HCT116 (cell line): ENCODE data around the gene XYLT2. TPM values are rescaled to one million over a fixed set of nuclear protein-coding genes. Genes with fewer than 3 reads are reported as not detected.
"Not testable (repeated sequence)": the region's sequence is repeated elsewhere in the genome, so short reads cannot be mapped to it uniquely, and the experiment has no call there.

Source experiments
- ATAC-seq: fragments of 200-7000 bp; cut with Tn5 transposase; 2 replicates; pipeline ENCODE4 v1.9.1; 2020; ENCODE audit warnings: mild to moderate bottlenecking, moderate library complexity
- BruUV-seq: library from RNA; stranded (reverse); fragments of 400-500 nt; replicated peaks from 2 replicates; lab custom pipeline; 2021; lab: Mats Ljungman, UMichigan
- CTCF ChIA-PET: fragments of 300-600 bp; sonication (Branson Sonifier 250); formaldehyde crosslinking; loops from one replicate; lab custom pipeline; 2021; ENCODE audit warnings: antibody characterized with exemption; lab: Charles Lee
- POLR2A ChIA-PET: fragments of 300-600, 350-600 bp; sonication (Branson Sonifier 250); formaldehyde crosslinking; loops from one replicate; lab custom pipeline; 2021; ENCODE audit warnings: antibody characterized with exemption; lab: Charles Lee
- RAD21 ChIA-PET, 2 experiments: fragments of 300-600 bp; sonication (Branson Sonifier 250); formaldehyde crosslinking; loops; one replicate each; lab custom pipeline; 2023; ENCODE audit warnings: low total read pairs in 2 of 2; ENCODE audit not compliant: uncharacterized antibody in 2 of 2, unreplicated experiment in 2 of 2, low non-redundant PET in 1 of 2; lab: Charles Lee
- DNase-seq: peaks from one replicate; pipeline ENCODE4 v3.0.0-alpha.2; 2010; ENCODE audit warnings: low read depth, low spot score
- H2AFZ ChIP-seq: fragments of 200-600 bp; shearing (Covaris generic), sonication (generic); 2 replicates; pipeline ENCODE4 v1.6.1; 2017; ENCODE audit warnings: low read depth, mixed run types, mixed read lengths, antibody characterized with exemption, low read length; ENCODE audit not compliant: poor library complexity, severe bottlenecking
- H3K27ac ChIP-seq: 2 replicates; pipeline ENCODE4 v1.5.1; 2012; ENCODE audit warnings: low read depth, low read length
- H3K27me3 ChIP-seq: fragments of 200-600 bp; sonication (generic); 2 replicates; pipeline ENCODE4 v1.6.1; 2016; ENCODE audit warnings: mixed run types, low read length, mixed read lengths; ENCODE audit not compliant: insufficient read depth
- H3K36me3 ChIP-seq, 2 experiments: fragments of 200-500 bp in 1 of 2; fragments of 200-600 bp in 1 of 2; sonication (Bioruptor generic) in 1 of 2; sonication (generic) in 1 of 2; 2 replicates each; pipeline versions ENCODE4 v1.5.1 to v1.6.1; 2014 to 2016; ENCODE audit warnings: low read length in 2 of 2, inconsistent platforms in 1 of 2, mixed read lengths in 1 of 2, mixed run types in 1 of 2; ENCODE audit not compliant: insufficient read depth in 2 of 2, control insufficient read depth in 1 of 2
- H3K4me1 ChIP-seq, 2 experiments: fragments of 200-600 bp in 1 of 2; sonication (generic) in 1 of 2; 2 replicates each; pipeline versions ENCODE4 v1.5.1 to v1.6.1; 2012 to 2017; ENCODE audit warnings: low read length in 2 of 2, inconsistent platforms in 1 of 2, mild to moderate bottlenecking in 1 of 2, mixed read lengths in 1 of 2, mixed run types in 1 of 2, moderate library complexity in 1 of 2; ENCODE audit not compliant: insufficient read depth in 2 of 2, control insufficient read depth in 1 of 2
- H3K4me2 ChIP-seq: fragments of 200-600 bp; sonication (generic); 2 replicates; pipeline ENCODE4 v1.6.1; 2017; ENCODE audit warnings: mixed run types, low read length, mixed read lengths
- H3K4me3 ChIP-seq, 2 experiments: fragments of 200-600 bp in 1 of 2; sonication (generic) in 1 of 2; replicated peaks in 1 of 2; 2 replicates each; pipeline ENCODE4 v1.5.1; 2011 to 2016; ENCODE audit warnings: low read length in 2 of 2, control low read depth in 1 of 2, low read depth in 1 of 2, mild to moderate bottlenecking in 1 of 2, mixed read lengths in 1 of 2, mixed run types in 1 of 2
- H3K79me2 ChIP-seq: fragments of 200-600 bp; sonication (generic); 2 replicates; pipeline ENCODE4 v1.6.1; 2017; ENCODE audit warnings: mild to moderate bottlenecking, mixed run types, low read length, moderate library complexity, mixed read lengths; ENCODE audit not compliant: insufficient read depth
- H3K9ac ChIP-seq: fragments of 200-600 bp; sonication (generic); 2 replicates; pipeline ENCODE4 v1.6.1; 2016; ENCODE audit warnings: low read length, mixed read lengths
- H3K9me2 ChIP-seq: fragments of 200-600 bp; sonication (generic), shearing (Covaris generic); 2 replicates; pipeline ENCODE4 v1.6.1; 2017; ENCODE audit warnings: mixed run types, mild to moderate bottlenecking, moderate library complexity; ENCODE audit not compliant: insufficient read depth
- H3K9me3 ChIP-seq, 2 experiments: fragments of 200-500 bp in 1 of 2; fragments of 200-600 bp in 1 of 2; sonication (Bioruptor generic) in 1 of 2; sonication (generic) in 1 of 2; 2 replicates each; pipeline ENCODE4 v1.6.1; 2014 to 2017; ENCODE audit warnings: low read length in 2 of 2, mixed read lengths in 2 of 2, inconsistent platforms in 1 of 2, low read depth in 1 of 2, mild to moderate bottlenecking in 1 of 2, mixed run types in 1 of 2, moderate library complexity in 1 of 2; ENCODE audit not compliant: control insufficient read depth in 1 of 2, insufficient read depth in 1 of 2
- H4K20me1 ChIP-seq: fragments of 200-600 bp; sonication (generic), shearing (Covaris generic); 2 replicates; pipeline ENCODE4 v1.6.1; 2017; ENCODE audit warnings: mixed run types, mild to moderate bottlenecking, moderate library complexity; ENCODE audit not compliant: insufficient read depth
- CTCF ChIP-seq, 3 experiments: fragments of 200-600 bp in 1 of 3; sonication (generic) in 1 of 3; IDR thresholded peaks in 2 of 3; conservative IDR thresholded peaks in 1 of 3; 2 replicates each; pipeline ENCODE4 v1.5.1; 2012 to 2017; ENCODE audit warnings: low read depth in 2 of 3, low read length in 2 of 3, antibody characterized with exemption in 1 of 3, borderline replicate concordance in 1 of 3, control low read depth in 1 of 3, mild to moderate bottlenecking in 1 of 3, mixed read lengths in 1 of 3, mixed run types in 1 of 3, moderate library complexity in 1 of 3; ENCODE audit not compliant: insufficient read depth in 1 of 3
- POLR2AphosphoS5 ChIP-seq: IDR thresholded peaks from 2 replicates; pipeline ENCODE4 v1.6.1; 2011; ENCODE audit warnings: mild to moderate bottlenecking, low read depth, low read length, moderate library complexity
- RAD21 ChIP-seq: IDR thresholded peaks from 2 replicates; pipeline ENCODE4 v1.6.1; 2012; ENCODE audit warnings: low read depth, mild to moderate bottlenecking
- SRF ChIP-seq: IDR thresholded peaks from 2 replicates; pipeline ENCODE4 v1.6.1; 2012; ENCODE audit warnings: low read depth
- YY1 ChIP-seq: IDR thresholded peaks from 2 replicates; pipeline ENCODE4 v1.6.1; 2011; ENCODE audit warnings: low read length, low read depth, moderate library complexity, mild to moderate bottlenecking; ENCODE audit not compliant: insufficient replicate concordance; ENCODE audit errors: extremely low read depth
- intact Hi-C: fragments of 100-400 bp; cut with micrococcal nuclease; formaldehyde crosslinking; loops from 2 replicates; pipeline ENCODE4 v1.10.0; 2022
- total RNA-seq: library from RNA; stranded (reverse); gene quantifications from one replicate; pipeline ENCODE4 v1.2.1, GENCODE V29; 2021; ENCODE audit not compliant: unreplicated experiment

Gene XYLT2
- total RNA-seq, 1 experiment from 2014 or later, result 37.5 TPM

GRCh38 chr17:50332196-50332595, 13.7 kb upstream of the XYLT2 start (continued):
- no peak for TF ChIP-seq CTCF (IDR thresholded peaks at IDR 0.05 in 2 of 3, conservative IDR thresholded peaks at IDR 0.05 in 1 of 3; ENCODE audit: borderline replicate concordance in 1 of 3, insufficient read depth in 1 of 3, low read depth in 2 of 3, low read length in 2 of 3)
- no peak for TF ChIP-seq SRF
- no peak for TF ChIP-seq POLR2AphosphoS5
- TF ChIP-seq YY1, result no peak

GRCh38 chr17:50333291-50334057, 12.5 kb upstream of the XYLT2 start:
- H3K9me3 ChIP-seq, H3K4me3 ChIP-seq, H3K27ac ChIP-seq, H3K4me1 ChIP-seq, H3K36me3 ChIP-seq, BruUV-seq, H3K79me2 ChIP-seq, H4K20me1 ChIP-seq, H3K9me2 ChIP-seq: not testable (repeated sequence)
- ATAC-seq, result peak; percentile 70
- TF ChIP-seq RAD21 (peak; percentile 60), CTCF (IDR thresholded peaks at IDR 0.05 in 2 of 3, conservative IDR thresholded peaks at IDR 0.05 in 1 of 3; ENCODE audit: borderline replicate concordance in 1 of 3, insufficient read depth in 1 of 3, low read depth in 2 of 3, low read length in 2 of 3) (peak in 2 of 3 experiments; percentile 11 to 55; a peak in 1 of 6 replicates)
- TF ChIP-seq, all 23 proteins: peak for 2; not testable (repeated sequence) for 21
- H3K27me3 ChIP-seq, H3K4me2 ChIP-seq, RAD21 ChIA-PET, DNase-seq, intact Hi-C loops, H3K9ac ChIP-seq: not testable (repeated sequence)
- POLR2A ChIA-PET, result interaction anchor here (1.1 kb wide), 1 partner anchor 11 kb away, joined by 3 read pairs; no protein-coding TSS in a partner anchor
- CTCF ChIA-PET, result interaction anchor here (0.8 to 1.2 kb wide), 3 partner anchors 28 to 164 kb away, joined by 3 read pairs; no protein-coding TSS in a partner anchor
- H2AFZ ChIP-seq, result peak overlapping the region; percentile 56
